Measurements from ENCODE around the gene DGAT2L6.

The DGAT2L6 gene

DNA sequence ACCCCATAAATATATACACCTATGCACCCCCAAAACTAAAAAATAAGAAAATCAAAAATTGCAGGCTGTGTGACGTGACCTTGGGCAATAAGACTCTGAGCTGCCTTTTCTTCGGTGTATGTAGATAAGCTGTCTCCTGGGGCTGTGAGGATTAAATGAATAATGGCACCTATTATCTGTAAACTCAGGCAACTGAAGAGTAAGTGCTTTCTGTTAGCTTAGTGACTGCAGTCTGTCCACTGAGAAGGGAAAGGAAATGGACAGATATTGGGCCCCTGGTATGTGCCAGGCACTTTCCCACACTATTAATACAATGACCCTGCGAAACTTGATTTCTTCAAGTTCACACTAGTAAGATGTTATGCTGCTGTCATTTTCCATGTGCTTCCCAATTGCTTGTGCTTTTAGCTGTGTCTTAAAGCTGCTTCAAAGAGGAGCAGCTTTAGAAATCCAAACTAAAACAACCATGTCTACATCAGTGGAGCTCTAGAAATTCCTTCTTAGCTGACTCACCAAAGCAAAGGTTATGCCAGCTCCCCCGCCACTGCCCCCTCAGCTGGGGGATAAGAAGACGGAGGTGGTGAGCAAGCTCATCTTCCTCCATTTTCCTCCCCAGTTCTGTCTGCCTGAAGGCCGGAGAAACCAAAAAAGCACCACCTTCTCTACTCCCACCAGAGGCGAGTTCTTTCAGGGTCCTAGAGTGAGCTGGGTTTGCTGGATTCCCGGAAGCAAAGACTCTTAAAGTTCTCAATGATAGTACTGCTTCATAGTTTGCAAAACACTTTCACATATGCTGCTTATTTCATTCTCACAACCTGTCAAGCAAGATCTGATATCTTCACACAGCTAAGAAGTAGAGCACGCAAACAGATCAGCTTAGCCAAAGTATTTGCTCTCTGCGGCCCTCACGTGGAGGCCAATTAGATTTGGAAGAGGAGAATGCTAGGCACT, 8.8 kb upstream of the DGAT2L6 start:
- H2AK5ac ChIP-seq (ENCODE audit: low read length, severe bottlenecking), result no peak overlapping the region
- peak overlapping the region; percentile 88 for H3K27ac ChIP-seq (ENCODE audit: low read length, poor library complexity, severe bottlenecking)
- H3K9me3 ChIP-seq (ENCODE audit: control insufficient read depth, low read length), result no peaks in the 10 kb centered on the region
- peaks cover 0 to 10% of the 10 kb centered on the region in 2 experiments for H3K27me3 ChIP-seq (ENCODE audit: control insufficient read depth in 1 of 2, insufficient read depth in 1 of 2, low read length in 2 of 2)
- H3K9ac ChIP-seq (ENCODE audit: low read length), result peak overlapping the region; percentile 70
- H2BK5ac ChIP-seq (ENCODE audit: low read depth, low read length, poor library complexity, severe bottlenecking), result no peak overlapping the region
- H4K91ac ChIP-seq (ENCODE audit: low read length), result no peak overlapping the region
- H3K4ac ChIP-seq (ENCODE audit: low read depth in 1 of 2, low read length in 2 of 2), result no peak overlapping the region
- peak overlapping the region; percentile 43 for H3K4me2 ChIP-seq (ENCODE audit: low read length, poor library complexity, severe bottlenecking)
- 24% methylated on average over 6 of the region's 11 CpGs for WGBS
- peak; percentile 66 for DNase-seq
- H2BK120ac ChIP-seq (ENCODE audit: low read depth, low read length), result peak overlapping the region; percentile 19
- no peak overlapping the region for H2AFZ ChIP-seq (ENCODE audit: low read depth, low read length)
- peak overlapping the region in 1 of 2 experiments; percentile 17 for H3K4me3 ChIP-seq (ENCODE audit: insufficient read depth in 1 of 2, low read depth in 1 of 2, low read length in 2 of 2)
- no peaks in the 10 kb centered on the region for H3K79me1 ChIP-seq (replicated peaks; ENCODE audit: low read length, poor library complexity, severe bottlenecking)
- H3K23ac ChIP-seq (ENCODE audit: low read length in 2 of 2), result no peak overlapping the region
- H3K14ac ChIP-seq (ENCODE audit: low read length in 2 of 2), result no peak overlapping the region
- peaks cover 6% of the 10 kb centered on the region for H3K4me1 ChIP-seq (ENCODE audit: control insufficient read depth, insufficient read depth, low read depth, low read length)
- peak overlapping the region; percentile 7 for H4K8ac ChIP-seq (ENCODE audit: low read length)
- no peak overlapping the region for H3K18ac ChIP-seq (ENCODE audit: low read depth in 1 of 2, low read length in 2 of 2)
- peaks cover 3 to 16% of the 10 kb centered on the region in 2 experiments for H3K36me3 ChIP-seq (ENCODE audit: control insufficient read depth in 1 of 2, insufficient read depth in 2 of 2, low read depth in 1 of 2, low read length in 2 of 2)
- H2BK12ac ChIP-seq (ENCODE audit: low read length in 2 of 2), result no peak overlapping the region
- no peak overlapping the region for H2BK15ac ChIP-seq (ENCODE audit: low read depth, poor library complexity, severe bottlenecking)

DNA sequence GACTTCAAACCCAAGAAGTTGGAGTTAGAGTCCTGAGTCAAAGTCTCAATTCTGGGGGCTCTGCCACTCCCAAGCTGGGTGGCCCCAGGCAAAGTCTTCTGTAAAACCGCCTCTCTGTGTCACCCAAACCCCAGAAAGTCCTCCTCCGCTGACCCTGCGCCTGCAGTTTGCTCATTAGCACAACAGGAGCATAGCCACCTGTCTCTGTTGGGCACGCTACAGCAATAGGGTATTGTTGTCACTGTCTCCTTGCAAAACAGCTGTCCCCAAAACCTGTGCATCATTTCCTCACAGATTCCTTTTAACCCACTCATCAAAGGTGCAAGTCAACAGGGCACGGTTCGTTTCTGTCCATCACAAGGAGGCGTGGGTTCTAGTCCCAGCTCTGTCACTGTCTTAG, 8.0 kb upstream of the DGAT2L6 start:
- Histone ChIP-seq H2BK120ac (ENCODE audit: low read depth, low read length) (no peak overlapping the region), H3K4me3 (ENCODE audit: insufficient read depth in 1 of 2, low read depth in 1 of 2, low read length in 2 of 2) (no peak overlapping the region), H3K9me3 (ENCODE audit: control insufficient read depth, low read length) (no peaks in the 10 kb centered on the region), H2AK5ac (ENCODE audit: low read length, severe bottlenecking) (peak overlapping the region; percentile 73), H3K79me1 (replicated peaks; ENCODE audit: low read length, poor library complexity, severe bottlenecking) (no peaks in the 10 kb centered on the region), H3K14ac (ENCODE audit: low read length in 2 of 2) (no peak overlapping the region), H3K36me3 (ENCODE audit: control insufficient read depth in 1 of 2, insufficient read depth in 2 of 2, low read depth in 1 of 2, low read length in 2 of 2) (peaks cover 3 to 16% of the 10 kb centered on the region in 2 experiments), H3K4me1 (ENCODE audit: control insufficient read depth, insufficient read depth, low read depth, low read length) (peaks cover 6% of the 10 kb centered on the region), H3K4ac (ENCODE audit: low read depth in 1 of 2, low read length in 2 of 2) (no peak overlapping the region), H3K27ac (ENCODE audit: low read length, poor library complexity, severe bottlenecking) (no peak overlapping the region), H3K9ac (ENCODE audit: low read length) (peak overlapping the region; percentile 70), H4K8ac (ENCODE audit: low read length) (peak overlapping the region; percentile 7), H2AFZ (ENCODE audit: low read depth, low read length) (no peak overlapping the region), H3K23ac (ENCODE audit: low read length in 2 of 2) (no peak overlapping the region), H3K18ac (ENCODE audit: low read depth in 1 of 2, low read length in 2 of 2) (peak overlapping the region in 1 of 2 experiments; percentile 24), H3K4me2 (ENCODE audit: low read length, poor library complexity, severe bottlenecking) (no peak overlapping the region), H4K91ac (ENCODE audit: low read length) (no peak overlapping the region), H3K27me3 (ENCODE audit: control insufficient read depth in 1 of 2, insufficient read depth in 1 of 2, low read length in 2 of 2) (peaks cover 0 to 13% of the 10 kb centered on the region in 2 experiments), H2BK15ac (ENCODE audit: low read depth, poor library complexity, severe bottlenecking) (no peak overlapping the region), H2BK12ac (ENCODE audit: low read length in 2 of 2) (no peak overlapping the region), H2BK5ac (ENCODE audit: low read depth, low read length, poor library complexity, severe bottlenecking) (no peak overlapping the region)
- 92% methylated on average over 7 of the region's 7 CpGs for WGBS
- DNase-seq, result no peak

DNA sequence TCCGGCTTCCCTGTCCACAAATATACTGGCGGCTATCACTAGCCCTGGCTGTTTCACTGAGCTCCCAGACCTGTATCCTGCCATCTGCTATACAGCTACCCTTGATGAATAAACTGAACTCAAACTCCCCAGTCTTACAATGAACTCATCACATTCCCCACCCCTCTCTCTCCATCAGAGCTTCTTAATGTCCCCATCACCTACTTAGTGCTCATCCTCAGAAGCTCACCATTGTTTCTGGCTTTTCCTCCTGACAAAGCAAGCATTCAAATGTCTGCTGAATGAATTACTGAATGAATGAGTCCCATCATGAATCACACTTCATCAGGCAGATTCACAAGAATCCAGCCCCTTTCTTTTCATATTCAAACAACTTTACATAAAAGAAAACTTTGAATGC, 5.7 kb upstream of the DGAT2L6 start:
- Histone ChIP-seq H3K79me1 (replicated peaks; ENCODE audit: low read length, poor library complexity, severe bottlenecking) (no peaks in the 10 kb centered on the region), H4K8ac (ENCODE audit: low read length) (no peak overlapping the region), H3K14ac (ENCODE audit: low read length in 2 of 2) (no peak overlapping the region), H3K4me1 (ENCODE audit: control insufficient read depth, insufficient read depth, low read depth, low read length) (peaks cover 7% of the 10 kb centered on the region), H3K27ac (ENCODE audit: low read length, poor library complexity, severe bottlenecking) (no peak overlapping the region), H3K23ac (ENCODE audit: low read length in 2 of 2) (no peak overlapping the region), H3K9me3 (ENCODE audit: control insufficient read depth, low read length) (no peaks in the 10 kb centered on the region), H3K18ac (ENCODE audit: low read depth in 1 of 2, low read length in 2 of 2) (no peak overlapping the region), H2BK15ac (ENCODE audit: low read depth, poor library complexity, severe bottlenecking) (no peak overlapping the region), H2AK5ac (ENCODE audit: low read length, severe bottlenecking) (no peak overlapping the region), H2BK5ac (ENCODE audit: low read depth, low read length, poor library complexity, severe bottlenecking) (no peak overlapping the region), H3K4me2 (ENCODE audit: low read length, poor library complexity, severe bottlenecking) (no peak overlapping the region), H3K4me3 (ENCODE audit: insufficient read depth in 1 of 2, low read depth in 1 of 2, low read length in 2 of 2) (no peak overlapping the region), H2BK12ac (ENCODE audit: low read length in 2 of 2) (no peak overlapping the region), H3K36me3 (ENCODE audit: control insufficient read depth in 1 of 2, insufficient read depth in 2 of 2, low read depth in 1 of 2, low read length in 2 of 2) (peaks cover 0 to under 1% of the 10 kb centered on the region in 2 experiments), H2AFZ (ENCODE audit: low read depth, low read length) (no peak overlapping the region), H3K27me3 (ENCODE audit: control insufficient read depth in 1 of 2, insufficient read depth in 1 of 2, low read length in 2 of 2) (peaks cover 0 to 19% of the 10 kb centered on the region in 2 experiments), H2BK120ac (ENCODE audit: low read depth, low read length) (no peak overlapping the region), H4K91ac (ENCODE audit: low read length) (no peak overlapping the region), H3K4ac (ENCODE audit: low read depth in 1 of 2, low read length in 2 of 2) (no peak overlapping the region), H3K9ac (ENCODE audit: low read length) (no peak overlapping the region)
- no peak for DNase-seq
- 91% methylated on average over 2 of the region's 2 CpGs for WGBS

DNA sequence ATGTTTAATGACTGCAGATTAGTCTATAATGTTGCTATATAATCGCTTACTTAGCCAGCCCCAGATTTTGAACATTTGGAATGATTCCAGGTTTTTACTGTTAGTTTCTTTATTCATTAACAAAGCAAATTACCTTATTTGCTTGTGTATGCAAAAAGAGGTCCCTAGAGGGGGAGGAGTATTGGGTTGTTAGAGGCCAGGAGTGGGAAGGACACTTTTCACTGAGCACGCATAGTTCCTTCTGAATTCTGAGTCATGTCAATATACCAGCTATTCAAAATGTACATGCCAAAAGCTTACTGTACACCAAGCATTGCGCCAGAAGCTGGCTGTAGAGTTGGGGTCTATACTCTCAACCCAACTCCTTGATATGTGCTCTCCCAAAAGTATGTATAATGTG, 5.1 kb upstream of the DGAT2L6 start:
- no peak for DNase-seq
- no peak overlapping the region for H2BK12ac ChIP-seq (ENCODE audit: low read length in 2 of 2)
- H3K4me2 ChIP-seq (ENCODE audit: low read length, poor library complexity, severe bottlenecking), result no peak overlapping the region
- H3K18ac ChIP-seq (ENCODE audit: low read depth in 1 of 2, low read length in 2 of 2), result no peak overlapping the region
- no peak overlapping the region for H2BK15ac ChIP-seq (ENCODE audit: low read depth, poor library complexity, severe bottlenecking)
- no peak overlapping the region for H2BK5ac ChIP-seq (ENCODE audit: low read depth, low read length, poor library complexity, severe bottlenecking)
- no peak overlapping the region for H2AK5ac ChIP-seq (ENCODE audit: low read length, severe bottlenecking)
- no peaks in the 10 kb centered on the region for H3K79me1 ChIP-seq (replicated peaks; ENCODE audit: low read length, poor library complexity, severe bottlenecking)
- H3K14ac ChIP-seq (ENCODE audit: low read length in 2 of 2), result no peak overlapping the region
- H3K27ac ChIP-seq (ENCODE audit: low read length, poor library complexity, severe bottlenecking), result no peak overlapping the region
- peaks cover 5% of the 10 kb centered on the region for H3K4me1 ChIP-seq (ENCODE audit: control insufficient read depth, insufficient read depth, low read depth, low read length)
- WGBS, result no CpG with 5 or more reads among the region's 3 CpGs
- H3K4me3 ChIP-seq (ENCODE audit: insufficient read depth in 1 of 2, low read depth in 1 of 2, low read length in 2 of 2), result no peak overlapping the region
- no peak overlapping the region for H4K91ac ChIP-seq (ENCODE audit: low read length)
- peaks cover 0 to 20% of the 10 kb centered on the region in 2 experiments for H3K27me3 ChIP-seq (ENCODE audit: control insufficient read depth in 1 of 2, insufficient read depth in 1 of 2, low read length in 2 of 2)
- no peak overlapping the region for H2AFZ ChIP-seq (ENCODE audit: low read depth, low read length)
- H3K36me3 ChIP-seq (ENCODE audit: control insufficient read depth in 1 of 2, insufficient read depth in 2 of 2, low read depth in 1 of 2, low read length in 2 of 2), result no peaks in the 10 kb centered on the region
- no peak overlapping the region for H4K8ac ChIP-seq (ENCODE audit: low read length)
- no peak overlapping the region for H3K23ac ChIP-seq (ENCODE audit: low read length in 2 of 2)
- H3K9ac ChIP-seq (ENCODE audit: low read length), result no peak overlapping the region
- H3K4ac ChIP-seq (ENCODE audit: low read depth in 1 of 2, low read length in 2 of 2), result no peak overlapping the region
- no peaks in the 10 kb centered on the region for H3K9me3 ChIP-seq (ENCODE audit: control insufficient read depth, low read length)
- no peak overlapping the region for H2BK120ac ChIP-seq (ENCODE audit: low read depth, low read length)

All from mesenchymal stem cell (in vitro differentiated cells and primary cell).